Measurements from ENCODE around the gene AP2B1. TPM values are rescaled to one million over a fixed set of nuclear protein-coding genes. Genes with fewer than 3 reads are reported as not detected.
"Not testable (repeated sequence)": the region's sequence is repeated elsewhere in the genome, so short reads cannot be mapped to it uniquely, and the experiment has no call there.

Gene AP2B1
- total RNA-seq, 1 donor from 2014 or later, result 116 TPM

DNA sequence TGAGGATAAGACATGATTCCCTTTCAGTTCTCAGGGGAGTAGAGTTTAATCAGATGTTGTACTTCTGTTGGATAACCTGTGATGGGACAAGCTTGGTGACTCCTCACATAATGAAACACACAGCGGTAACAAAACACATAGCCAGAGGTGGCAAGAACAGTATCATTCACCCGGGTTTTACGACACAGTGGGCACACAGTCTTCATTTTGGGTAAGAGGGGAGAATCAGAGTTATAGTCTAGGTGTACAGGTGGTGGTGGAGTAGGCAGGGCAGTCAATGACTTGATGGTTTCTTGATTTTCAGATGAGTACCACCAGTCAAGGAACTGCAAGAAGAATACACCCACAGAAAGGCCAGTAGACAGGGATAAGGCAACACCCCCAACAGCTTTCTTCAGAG lies 11.4 kb upstream of the AP2B1 start:
- no peak for DNase-seq (ENCODE audit: low spot score)

- no peak for DNase-seq (ENCODE audit: low spot score)
Observed at GRCh38 chr17:35577830-35578196, 9.3 kb upstream of the AP2B1 start.

GRCh38 chr17:35578197-35578928 lies 8.8 kb upstream of the AP2B1 start, which contains the start of gene PEX12:
PEX12 (minus strand) TSS chr17:35578571; CDS start chr17:35578021, 550 bp downstream.
- peak; percentile 93 for DNase-seq (ENCODE audit: low spot score)

- DNase-seq (ENCODE audit: low spot score), result no peak
Observed at GRCh38 chr17:35578929-35579432, 8.1 kb upstream of the AP2B1 start.

DNA sequence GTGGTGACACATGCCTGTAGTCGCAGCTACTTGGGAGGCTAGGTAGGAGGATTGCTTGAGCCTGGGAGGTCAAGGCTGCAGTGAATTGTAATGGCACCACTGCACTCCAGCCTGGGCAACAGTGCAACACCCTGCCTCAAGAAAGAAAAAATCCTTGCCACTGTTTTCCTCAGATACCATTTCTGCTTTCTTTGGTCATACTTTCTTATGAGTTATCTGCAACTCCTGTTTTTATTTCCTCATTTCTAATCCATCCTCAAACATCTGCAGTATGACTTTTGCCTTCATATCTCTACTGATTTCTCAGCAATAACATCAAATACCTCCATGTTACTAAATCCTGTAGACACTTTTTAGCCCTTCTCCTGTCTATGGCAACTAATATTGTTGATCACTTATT lies 3.1 kb upstream of the AP2B1 start:
- DNase-seq (ENCODE audit: low spot score), result no peak

- no peak for DNase-seq (ENCODE audit: low spot score)
Observed at GRCh38 chr17:35586569-35587073, 501 bp upstream of the AP2B1 start.

DNA sequence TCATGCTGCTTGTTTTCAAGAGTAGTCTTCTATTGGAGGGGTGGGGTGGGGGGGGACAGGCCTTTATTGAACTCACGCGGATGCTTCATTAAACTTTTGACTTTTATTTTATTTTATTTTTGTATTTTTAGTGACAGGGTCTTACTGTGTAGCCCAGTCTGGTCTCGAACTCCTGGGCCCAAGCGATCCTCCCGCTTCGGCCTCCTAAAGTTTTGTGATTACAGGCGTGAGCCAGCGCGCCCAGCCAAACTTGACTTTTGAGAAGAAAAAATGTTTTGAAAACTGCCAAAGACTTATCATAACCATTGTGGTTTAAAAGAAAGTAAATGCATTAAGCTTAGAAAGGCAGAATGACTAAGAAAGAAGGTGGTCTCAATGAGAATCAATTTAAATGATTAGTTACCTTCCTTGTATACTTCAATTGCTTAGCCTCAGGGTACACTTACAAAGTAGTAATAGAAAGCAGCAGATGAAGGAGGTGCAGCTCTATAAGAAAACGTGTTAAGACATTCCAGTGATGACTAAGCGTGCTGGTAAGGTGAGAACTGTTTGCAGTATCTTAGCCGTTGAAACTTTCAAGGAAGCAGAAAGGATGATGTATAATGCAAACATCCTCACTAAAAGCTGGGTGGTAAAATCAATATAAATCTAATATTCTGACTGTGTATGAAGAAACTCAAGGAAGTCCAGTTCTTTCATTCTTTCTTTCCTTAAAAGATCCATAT lies 1.2 kb downstream of the AP2B1 start:
- no peak for DNase-seq (ENCODE audit: low spot score)

DNA sequence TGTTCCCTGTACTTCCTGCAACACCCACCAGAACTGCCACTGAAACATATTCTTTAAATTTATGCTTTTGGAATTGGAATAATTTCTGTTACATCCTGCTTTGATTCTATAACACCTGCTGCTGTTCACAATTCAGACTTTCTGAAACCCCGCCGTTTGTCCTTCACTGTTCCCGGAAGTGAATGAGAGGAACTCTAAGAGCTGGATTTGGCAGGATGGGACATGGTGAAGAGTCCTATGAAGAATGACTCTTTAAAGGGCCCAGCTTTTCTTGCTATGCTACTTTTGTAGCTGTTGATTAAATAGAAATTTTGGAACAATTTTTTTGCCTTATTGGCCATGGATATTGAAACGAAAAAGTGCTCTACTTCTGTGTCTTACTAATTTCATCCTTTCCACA lies 8.9 kb downstream of the AP2B1 start:
- no peak for DNase-seq (ENCODE audit: low spot score)

- DNase-seq (ENCODE audit: low spot score), result no peak
Observed at GRCh38 chr17:35596530-35597233, 9.6 kb downstream of the AP2B1 start.

GRCh38 chr17:35597604-35598003 lies 10.5 kb downstream of the AP2B1 start:
- no peak for DNase-seq (ENCODE audit: low spot score)

DNA sequence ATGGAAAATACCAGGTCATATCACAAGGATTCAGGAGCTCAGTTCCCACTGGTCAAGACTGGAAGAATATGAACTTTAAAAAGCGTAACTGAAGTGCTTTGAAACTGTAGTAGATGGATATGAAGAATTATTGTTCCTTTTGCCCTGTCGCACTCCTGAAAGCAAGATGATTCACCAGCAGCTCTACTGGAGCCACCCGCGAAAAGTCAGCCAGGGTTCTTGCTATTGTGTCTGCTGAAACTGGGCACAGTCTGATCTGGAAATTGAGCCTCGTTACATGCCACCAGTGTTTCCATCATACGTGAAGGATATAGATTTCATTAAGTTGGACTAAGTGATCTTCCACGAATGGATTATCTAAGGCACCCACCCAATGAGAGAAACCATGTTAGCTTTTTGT lies 16.6 kb downstream of the AP2B1 start:
- no peak for DNase-seq (ENCODE audit: low spot score)

- no peak for DNase-seq (ENCODE audit: low spot score)
Observed at GRCh38 chr17:35605678-35606077, 18.6 kb downstream of the AP2B1 start.

GRCh38 chr17:35607239-35607847 lies 20.2 kb downstream of the AP2B1 start:
- no peak for DNase-seq (ENCODE audit: low spot score)

DNA sequence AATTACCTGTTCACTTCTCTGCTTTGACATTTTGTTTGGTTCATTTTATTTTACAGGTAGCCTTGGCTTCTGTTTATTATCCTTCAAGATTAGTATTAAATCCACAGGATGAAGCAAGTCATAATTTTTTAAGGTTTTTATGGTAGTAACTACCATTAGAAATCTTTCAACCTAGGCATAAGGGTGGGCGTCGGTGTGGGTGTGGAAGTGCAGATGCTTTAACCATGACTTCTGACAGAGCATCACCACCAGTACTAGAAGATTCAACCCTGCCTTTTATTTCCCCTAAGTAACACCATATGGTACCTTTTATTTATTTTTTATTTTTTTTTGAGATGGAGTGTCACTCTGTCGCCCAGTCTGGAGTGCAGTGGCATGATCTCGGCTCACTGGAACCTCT lies 22.7 kb downstream of the AP2B1 start:
- no peak for DNase-seq (ENCODE audit: low spot score)

DNA sequence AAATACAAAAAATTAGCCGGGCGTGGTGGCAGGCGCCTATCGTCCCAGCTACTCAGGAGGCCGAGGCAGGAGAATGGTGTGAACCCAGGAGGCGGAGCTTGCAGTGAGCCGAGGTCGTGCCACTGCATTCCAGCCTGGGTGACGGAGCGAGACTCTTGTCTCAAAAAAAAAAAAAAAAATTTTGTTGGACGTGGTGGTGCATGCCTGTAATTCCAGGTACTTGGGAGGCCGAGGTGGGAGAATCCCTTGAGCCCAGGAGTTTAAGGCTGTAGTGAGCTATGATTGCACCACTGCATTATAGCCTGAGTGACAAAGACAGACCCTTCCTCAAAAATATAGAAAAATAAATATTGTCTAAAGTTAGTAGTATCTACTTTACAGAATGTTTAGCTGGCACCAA lies 23.6 kb downstream of the AP2B1 start:
- DNase-seq (ENCODE audit: low spot score), result not testable (repeated sequence)

DNA sequence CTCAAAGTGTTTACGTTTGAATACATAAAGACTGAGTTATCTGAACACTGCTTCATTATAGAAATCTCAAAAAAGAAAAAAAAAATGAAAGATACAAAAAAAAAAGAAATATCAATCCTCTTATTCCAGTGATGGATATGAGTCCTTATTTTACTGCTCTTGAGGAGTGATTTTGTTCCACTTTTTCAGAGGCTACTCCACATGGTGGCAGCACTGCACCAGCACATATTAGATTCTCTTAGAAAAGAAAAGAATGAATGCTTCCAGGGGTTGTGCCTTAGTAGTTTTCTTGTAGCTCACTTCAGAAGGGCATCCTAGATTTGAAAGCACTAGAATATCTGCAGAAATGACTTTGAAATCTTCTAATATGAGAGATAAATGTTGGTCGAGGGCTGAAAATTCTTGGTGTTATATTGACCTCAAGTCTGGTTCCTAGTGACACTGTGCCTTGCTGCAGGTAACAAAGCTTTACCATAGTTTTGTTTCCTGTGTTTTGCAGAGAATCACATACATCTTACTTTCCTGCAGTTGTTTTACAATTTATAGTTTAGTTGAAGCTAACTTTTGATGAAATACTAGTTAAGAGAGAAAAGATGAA lies 25.9 kb downstream of the AP2B1 start:
- DNase-seq (ENCODE audit: low spot score), result no peak

GRCh38 chr17:35614810-35615209 lies 27.7 kb downstream of the AP2B1 start:
- DNase-seq (ENCODE audit: low spot score), result no peak

GRCh38 chr17:35616536-35616935 lies 29.4 kb downstream of the AP2B1 start:
- DNase-seq (ENCODE audit: low spot score), result no peak

GRCh38 chr17:35617505-35617904 lies 30.4 kb downstream of the AP2B1 start:
- no peak for DNase-seq (ENCODE audit: low spot score)

- no peak for DNase-seq (ENCODE audit: low spot score)
Observed at GRCh38 chr17:35618628-35619027, 31.5 kb downstream of the AP2B1 start.

GRCh38 chr17:35621768-35622167 lies 34.6 kb downstream of the AP2B1 start:
- no peak for DNase-seq (ENCODE audit: low spot score)

Data from mesenteric fat pad (tissue), 1 donor.